Jurkat, Clone E6-1 (cell line): Measurements from ENCODE around the gene MAN2A2.

Experiments
- DNase-seq: peaks from one replicate; pipeline ENCODE4 v3.0.0-alpha.2; 2011; ENCODE audit warnings: low read depth, low spot score
- H3K4me3 ChIP-seq: 2 replicates; pipeline ENCODE4 v1.5.1; 2011; ENCODE audit warnings: mild to moderate bottlenecking, low read length, control low read depth, moderate library complexity

Gene MAN2A2

DNA sequence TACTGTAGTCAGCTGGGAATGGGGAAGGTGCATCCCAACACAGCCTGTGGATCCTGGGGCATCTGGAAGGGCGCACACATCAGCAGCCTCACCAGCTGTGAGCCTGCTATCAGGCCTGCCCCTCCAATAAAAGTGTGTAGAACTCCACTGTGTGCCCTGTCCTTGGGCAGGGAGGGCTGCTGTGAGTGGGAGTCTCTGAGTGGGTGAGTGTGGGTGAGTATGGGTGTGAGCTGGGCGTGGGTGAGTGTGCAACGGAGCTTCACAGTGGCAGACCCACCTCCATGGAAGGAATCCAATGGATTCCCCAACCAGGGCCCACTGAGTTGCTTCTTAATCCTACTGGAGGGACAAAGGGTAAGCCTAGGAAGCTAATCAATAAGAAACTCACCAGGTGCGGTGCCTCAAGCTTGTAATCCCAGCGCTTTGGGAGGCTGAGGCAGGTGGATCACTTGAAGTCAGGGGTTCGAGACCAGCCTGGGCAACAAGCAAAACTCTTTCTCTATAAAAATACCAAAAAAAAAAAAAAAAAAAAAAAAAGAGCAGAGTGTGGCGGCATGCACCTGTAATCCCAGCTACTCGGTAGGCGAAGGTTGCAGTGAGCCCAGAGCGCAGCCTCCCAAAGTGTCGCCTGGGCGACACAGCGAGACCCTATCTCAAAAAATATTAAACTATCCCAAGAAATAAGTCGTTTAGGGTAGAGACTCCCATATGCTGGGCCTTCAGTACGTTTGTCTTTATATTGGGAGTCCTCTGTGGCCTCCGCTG is 51.0 kb downstream of the MAN2A2 start:
- DNase-seq: no peak

DNA sequence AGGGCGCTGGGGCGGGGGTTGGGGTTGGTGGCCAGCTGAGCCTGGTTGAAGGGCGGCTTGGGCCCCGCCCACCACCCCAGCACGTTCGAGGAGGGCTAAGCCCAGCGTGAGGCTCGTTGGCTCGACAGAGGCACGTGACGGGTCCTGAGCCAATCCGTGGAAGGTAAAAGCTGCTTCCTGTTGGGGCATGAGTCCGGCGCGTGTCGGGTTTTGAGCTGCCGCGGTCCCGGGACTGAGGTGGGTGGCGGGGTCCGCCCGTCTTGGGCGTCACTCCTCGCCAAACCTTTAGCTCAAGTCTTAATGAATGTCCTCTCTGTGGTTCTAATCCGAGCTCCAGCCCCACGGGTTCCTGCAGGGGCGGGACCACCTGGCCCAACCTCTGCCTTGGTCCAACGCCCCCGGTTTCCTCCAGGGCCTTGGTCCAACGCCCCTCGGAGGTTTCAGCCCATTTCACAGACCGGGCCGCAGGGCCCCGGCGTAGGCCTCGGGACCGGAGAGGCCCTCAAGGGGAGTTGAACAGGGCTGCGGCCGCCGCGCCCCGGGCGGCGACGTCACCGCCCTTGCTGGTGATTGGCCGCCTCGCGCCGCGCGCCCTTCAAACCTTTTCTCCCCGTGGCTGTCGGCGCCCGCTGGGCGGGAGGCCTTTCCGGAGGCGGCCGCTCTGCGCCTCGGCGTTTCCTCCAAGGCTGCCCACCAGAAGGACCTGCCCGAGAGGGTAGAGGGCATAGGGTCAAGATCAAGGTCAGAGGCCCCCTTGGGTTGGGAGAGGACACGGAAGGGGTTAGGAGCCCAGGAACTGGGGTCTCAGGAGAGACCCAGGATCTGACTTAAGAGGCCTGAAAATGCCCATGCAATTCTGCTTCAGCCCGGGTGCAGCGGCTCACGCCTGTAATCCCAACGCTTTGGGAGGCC is 51.9 kb downstream of the MAN2A2 start, which contains the start of gene RCCD1:
Gene RCCD1, plus strand, starts transcription at position 173 of the 912 bp plus-strand sequence. CDS start 1,851 bp downstream, outside the sequence.
- H3K4me3 ChIP-seq: peak within 1 kb of the TSS; percentile 87
- DNase-seq: peak; percentile 92

More for the DNA sequence above, 51.0 kb downstream of the MAN2A2 start:
- peak overlapping the region; percentile 87 for H3K4me3 ChIP-seq

DNA sequence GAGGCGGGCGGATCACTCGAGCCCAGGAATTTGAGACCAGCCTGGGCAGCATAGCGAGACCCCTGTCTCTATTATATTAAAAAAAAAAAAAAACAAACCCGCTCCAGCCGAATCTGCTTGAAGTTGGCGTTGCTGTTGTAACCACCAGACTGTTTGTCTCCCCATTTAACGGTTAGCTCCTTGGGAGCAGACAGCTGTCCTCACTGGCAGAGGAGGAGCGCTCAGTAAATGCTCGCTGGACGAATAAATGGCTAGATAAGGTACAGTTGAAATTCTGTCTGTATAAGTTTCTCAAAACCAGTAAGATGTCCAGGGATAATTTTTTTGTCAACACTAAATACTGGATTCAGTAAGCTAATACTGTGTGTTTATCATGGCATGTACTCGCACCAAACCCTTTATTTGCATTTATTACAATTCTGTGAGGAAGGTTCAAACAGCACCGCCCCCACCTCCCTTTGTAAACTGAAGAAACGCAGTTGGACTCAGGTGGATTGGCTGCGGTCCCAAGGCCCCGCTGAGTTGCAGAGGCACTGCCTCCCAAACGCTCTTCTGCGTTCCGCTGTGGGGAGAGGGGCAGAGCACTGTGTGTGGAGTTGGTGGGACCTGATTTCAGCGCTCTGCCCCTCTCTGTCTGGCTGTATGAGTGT is 52.6 kb downstream of the MAN2A2 start:
- DNase-seq: no peak
- H3K4me3 ChIP-seq: peak overlapping the region; percentile 87

DNA sequence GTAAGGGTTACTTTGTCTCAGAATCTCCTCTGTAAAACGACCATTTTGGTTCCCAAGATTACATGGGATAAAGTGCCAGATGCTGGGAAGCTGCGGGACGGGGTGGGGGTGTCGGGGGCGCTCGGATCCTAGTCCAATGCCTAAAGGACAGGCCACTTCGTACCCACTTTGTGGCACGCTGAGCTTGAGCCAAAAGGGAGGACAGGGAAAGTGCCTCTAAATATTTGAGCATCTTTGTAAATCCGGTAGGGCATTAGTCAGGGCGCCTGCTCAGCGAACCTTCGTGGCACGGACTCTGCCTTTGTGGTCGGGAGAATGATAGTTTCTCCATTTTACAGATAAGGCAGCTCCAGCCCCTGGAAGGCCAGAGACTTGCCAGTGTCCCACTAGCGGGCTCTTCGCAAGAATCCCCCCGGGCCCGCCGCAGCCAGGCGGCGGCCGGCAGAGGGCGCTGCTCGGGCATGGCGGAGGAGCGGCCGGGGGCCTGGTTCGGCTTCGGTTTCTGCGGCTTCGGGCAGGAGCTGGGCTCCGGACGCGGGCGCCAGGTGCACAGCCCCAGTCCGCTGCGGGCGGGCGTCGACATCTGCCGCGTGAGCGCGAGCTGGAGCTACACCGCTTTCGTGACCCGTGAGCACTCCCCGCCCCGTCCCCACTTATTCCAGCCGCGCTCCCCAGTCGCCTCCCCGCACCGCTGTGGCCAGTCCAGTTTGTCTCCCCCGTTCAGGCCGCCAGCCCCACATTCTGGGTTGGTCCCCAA is 53.4 kb downstream of the MAN2A2 start:
- peak overlapping the region; percentile 87 for H3K4me3 ChIP-seq
- no peak for DNase-seq

DNA sequence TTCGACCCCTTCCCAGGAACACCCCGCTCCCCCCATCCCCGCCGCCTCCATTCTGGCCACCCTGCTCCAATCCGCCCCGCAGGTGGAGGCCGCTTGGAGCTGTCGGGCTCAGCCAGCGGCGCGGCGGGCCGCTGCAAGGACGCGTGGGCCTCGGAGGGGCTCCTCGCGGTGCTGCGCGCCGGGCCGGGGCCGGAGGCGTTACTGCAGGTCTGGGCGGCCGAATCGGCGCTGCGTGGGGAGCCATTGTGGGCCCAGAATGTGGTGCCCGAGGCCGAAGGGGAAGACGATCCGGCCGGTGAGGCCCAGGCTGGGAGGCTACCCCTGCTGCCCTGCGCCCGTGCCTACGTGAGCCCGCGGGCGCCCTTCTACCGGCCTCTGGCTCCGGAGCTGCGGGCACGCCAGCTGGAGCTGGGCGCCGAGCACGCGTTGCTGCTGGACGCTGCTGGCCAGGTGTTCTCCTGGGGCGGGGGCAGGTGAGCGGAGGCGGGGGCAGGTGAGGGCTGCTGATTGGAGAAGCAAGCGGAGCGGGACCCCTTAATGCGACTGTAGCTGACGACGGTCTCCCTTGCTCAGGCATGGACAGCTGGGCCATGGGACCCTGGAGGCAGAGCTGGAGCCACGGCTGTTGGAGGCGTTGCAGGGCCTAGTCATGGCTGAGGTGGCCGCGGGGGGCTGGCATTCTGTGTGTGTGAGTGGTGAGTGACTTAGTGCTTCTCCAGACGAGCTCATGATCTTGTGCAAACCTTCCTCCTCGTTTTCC is 54.1 kb downstream of the MAN2A2 start:
- no peak for DNase-seq
- no peak overlapping the region for H3K4me3 ChIP-seq

DNA sequence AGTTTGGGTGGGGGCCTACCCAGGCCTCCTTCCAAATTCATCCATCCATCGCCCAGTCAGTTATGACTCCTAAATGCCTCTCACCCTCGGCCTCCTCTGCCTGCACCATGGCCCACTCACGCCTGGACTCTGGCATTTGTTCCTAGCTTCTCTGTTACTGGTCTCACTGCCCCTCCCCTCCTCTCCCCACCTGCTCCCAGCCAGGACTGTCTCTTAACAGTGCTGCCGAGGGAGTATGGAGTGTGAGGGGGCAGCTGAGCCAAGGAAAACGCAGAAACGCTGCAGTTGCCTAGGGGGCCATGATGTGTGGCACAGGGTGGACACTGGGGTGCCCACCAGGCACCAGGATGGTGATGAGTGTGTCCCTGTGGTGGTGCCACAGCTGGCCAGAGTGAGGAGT is 54.7 kb downstream of the MAN2A2 start:
- H3K4me3 ChIP-seq: no peak overlapping the region
- no peak for DNase-seq

DNA sequence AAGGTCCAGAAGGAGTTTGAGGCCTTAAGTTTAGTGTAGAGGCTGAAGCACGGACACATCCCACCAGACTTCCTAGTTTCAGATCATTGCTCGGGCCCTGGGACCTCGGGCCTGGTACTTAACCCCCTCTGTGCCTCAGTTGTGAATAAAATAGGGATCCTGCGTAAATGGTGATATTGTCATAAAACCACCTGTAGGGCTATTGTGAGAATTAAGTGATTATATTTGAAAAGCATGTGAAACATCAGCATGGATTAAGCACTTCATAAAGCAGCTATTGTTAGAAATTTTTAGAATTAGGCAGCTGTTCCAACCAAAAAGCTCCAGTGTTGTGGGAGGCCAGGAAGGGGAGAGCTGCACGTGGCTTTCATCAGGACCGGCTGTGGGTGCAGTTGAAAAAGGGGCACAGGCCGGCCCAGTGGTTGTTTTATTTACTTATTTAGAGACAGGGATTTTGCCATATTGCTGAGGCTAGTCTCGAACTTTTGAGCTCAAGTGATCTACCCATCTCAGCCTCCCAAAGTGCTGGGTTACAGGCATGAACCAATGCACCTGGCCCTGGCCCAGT is 56.0 kb downstream of the MAN2A2 start:
- no peak overlapping the region for H3K4me3 ChIP-seq
- no peak for DNase-seq

DNA sequence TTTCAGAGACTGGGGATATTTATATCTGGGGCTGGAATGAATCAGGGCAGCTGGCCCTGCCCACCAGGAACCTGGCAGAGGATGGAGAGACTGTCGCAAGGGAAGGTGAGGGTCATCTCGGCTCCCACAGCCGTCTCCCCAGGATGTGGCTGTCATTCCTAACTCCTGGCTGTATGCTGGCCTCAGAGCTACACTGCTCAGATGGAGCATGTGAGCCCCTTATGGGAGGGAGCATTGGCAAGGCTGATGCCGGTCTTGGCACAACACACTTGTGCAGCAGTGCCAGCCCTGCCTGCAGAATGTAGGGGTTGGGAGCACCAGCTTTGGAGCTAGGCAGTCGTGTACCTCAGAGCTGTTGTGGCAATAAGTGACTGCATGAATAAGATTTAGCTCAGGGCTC is 56.8 kb downstream of the MAN2A2 start:
- DNase-seq: no peak
- H3K4me3 ChIP-seq: no peak overlapping the region

DNA sequence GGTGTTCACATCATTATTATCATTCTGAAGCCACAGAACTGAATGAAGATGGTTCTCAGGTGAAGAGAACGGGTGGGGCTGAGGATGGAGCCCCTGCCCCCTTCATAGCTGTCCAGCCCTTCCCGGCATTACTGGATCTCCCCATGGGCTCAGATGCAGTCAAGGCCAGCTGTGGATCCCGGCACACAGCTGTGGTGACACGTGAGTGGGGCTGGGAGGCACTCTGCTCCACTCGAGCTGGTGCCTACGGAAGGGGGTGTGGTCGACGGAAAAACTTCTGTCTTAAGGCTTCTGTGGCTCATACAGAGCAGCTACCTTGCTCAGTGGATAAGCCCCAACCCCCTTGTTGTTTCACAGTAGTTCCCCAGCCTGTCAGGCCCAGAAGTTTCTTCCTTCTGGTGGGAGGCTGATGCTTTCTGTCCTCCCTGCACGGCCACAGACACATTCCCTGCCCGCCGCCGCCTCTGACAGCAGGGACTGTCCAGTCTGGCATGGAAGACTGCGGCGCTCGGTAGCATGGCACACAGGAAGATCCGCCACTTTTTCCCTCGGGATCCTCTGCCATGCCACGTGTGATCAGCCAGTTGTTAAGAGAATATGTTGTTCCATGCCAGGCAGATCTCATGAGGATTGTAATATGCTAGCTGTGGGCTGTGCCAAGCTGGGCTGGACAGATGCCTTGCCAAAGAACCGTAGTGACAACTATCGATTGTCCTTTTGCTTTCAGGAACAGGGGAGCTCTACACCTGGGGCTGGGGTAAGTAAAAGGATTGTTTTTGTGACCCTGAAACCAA is 57.4 kb downstream of the MAN2A2 start:
- no peak for DNase-seq
- H3K4me3 ChIP-seq: no peak overlapping the region

DNA sequence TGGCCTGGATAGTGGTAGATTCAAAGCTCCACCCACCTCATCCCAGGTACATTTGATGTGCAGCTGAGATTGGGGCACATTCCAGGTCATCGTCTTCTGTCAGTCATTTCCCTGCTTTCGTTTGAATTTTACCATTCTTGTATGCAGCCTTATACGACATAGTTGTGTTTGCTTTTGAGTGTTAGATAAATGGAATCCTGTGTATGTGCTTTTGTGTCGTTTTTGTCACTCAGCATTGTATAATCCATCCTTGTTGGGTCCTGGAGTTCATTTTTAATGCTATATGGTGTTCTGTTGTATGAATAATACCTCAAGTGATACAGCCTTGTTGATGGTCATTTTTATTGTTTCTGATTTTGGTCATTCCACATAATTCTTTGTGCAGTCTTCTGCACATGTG is 58.9 kb downstream of the MAN2A2 start:
- DNase-seq: no peak

DNA sequence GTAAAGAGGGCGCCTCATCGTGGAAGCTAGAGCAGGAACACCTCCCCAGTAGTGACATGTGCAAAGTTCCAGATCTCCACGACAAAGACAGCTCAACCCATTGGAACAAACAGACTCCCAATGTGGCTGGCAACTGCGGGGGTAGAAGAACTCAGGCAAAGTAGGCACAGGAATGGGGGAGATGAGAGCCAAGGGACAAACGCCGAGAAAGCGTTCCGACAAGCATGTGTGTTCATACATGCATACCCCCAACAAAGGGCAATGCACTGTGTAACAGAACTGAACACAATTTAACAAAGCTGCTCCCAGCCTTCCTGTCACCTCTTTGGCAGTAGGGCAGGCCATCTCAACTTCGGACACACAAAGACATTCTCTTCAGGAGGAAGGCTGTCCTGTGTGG is 63.2 kb downstream of the MAN2A2 start:
- H3K4me3 ChIP-seq: no peak overlapping the region
- DNase-seq: no peak

More for the DNA sequence above, 58.9 kb downstream of the MAN2A2 start:
- no peak overlapping the region for H3K4me3 ChIP-seq

DNA sequence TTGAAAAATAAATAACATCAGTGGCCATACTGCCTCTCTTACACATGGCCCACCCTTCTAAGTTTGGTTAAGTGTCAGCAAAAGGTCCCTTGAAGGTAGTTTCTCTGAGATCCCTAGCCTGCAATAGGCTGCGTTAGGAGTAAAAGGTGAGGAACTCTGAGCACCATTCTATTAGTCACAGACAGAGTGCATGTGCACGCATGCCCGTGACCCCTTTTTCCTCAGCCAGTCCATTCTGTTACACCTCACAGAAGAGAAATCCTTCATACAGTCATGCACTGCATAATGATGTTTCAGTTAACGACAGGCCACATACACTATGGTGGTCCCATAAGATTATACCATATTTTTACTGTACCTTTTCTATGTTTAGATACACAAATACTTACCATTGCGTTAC is 64.1 kb downstream of the MAN2A2 start:
- H3K4me3 ChIP-seq: no peak overlapping the region
- no peak for DNase-seq

DNA sequence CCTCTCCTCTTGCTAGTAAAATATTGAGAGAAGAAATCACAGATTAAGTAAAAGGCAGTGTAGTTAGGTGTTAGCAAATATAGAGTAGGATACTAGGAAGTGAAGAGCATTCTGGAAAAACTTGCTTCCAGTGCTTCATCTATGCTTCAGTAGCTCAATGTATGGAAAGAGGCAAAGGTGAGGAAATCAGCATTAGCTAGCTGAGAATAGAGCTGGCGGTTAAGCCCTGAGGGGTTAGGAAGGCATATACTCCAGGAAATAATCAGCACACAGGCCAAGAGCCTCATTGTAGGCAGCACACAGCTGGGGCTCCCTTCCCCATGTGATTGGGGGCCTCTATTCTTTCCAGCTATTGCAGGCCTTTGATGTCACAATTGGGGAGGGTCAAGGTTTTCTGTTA is 65.3 kb downstream of the MAN2A2 start:
- no peak overlapping the region for H3K4me3 ChIP-seq
- DNase-seq: no peak

DNA sequence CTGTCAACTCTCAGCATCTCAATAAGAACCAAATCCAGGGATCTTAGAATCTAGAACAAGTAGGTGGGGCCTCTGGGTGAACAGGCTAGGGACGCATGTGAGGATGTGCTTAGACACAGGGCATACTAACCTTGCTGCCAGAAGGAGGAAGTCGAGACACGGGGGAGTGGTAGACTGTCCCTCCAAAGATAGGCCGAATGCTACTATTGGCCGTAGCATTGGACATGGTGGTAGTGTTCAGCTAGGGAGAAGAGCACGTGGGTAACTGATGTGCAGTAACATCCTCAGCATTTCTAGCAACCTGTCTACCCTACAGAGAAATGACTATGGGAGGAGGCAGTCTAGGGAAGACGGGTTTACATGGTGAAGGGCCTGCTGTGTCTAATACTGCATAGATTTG is 67.2 kb downstream of the MAN2A2 start:
- H3K4me3 ChIP-seq: no peak overlapping the region
- no peak for DNase-seq

DNA sequence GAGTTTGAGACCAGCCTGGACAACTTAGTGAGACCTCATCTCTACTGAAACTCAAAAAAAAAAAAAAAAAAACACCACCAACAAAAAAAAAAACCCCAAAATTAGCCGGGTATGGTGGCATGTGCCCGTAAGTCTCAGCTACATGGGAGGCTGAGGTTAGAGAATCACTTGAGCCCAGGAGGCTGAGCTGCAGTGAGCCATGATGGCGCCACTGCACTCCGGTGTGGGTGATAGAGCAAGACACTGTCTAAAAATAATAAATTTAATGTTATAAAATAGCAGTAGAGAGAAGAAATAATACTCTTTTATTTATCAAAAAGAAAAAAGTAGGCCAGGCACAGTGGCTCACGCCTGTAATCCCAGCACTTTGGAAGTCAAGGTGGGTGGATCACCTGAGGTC is 69.0 kb downstream of the MAN2A2 start:
- no peak for DNase-seq
- no peak overlapping the region for H3K4me3 ChIP-seq
